ENCODE results near the gene STRN.

STRN gene

DNA sequence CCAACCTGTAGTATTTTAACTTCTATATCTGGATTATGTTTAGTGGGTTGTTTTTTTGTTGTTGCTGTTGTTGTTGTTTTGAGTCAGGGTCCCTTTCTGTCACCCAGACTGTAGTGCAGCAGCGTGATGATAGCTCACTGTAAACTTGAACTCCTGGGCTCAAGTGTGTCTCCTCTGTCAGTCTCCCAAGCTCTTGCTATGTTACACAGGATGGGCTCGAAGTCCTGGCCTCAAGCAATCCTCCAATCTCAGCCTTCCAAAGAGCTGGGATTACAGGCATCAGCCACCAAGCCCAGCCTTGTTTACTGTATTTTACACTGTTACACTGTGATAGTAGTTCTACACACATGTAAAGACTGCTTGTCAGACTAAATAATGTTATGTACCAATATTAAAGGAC, 9.7 kb upstream of the STRN start:
- Histone ChIP-seq H3K27me3 (ENCODE audit: control insufficient read depth, insufficient read depth, low read length) (no peaks in the 10 kb centered on the region), H3K27ac (ENCODE audit: low read depth, low read length) (no peak overlapping the region), H3K4me1 (ENCODE audit: control insufficient read depth, insufficient read depth, low read length) (no peaks in the 10 kb centered on the region), H3K9ac (ENCODE audit: low read length) (no peak overlapping the region), H3K36me3 (ENCODE audit: control insufficient read depth, insufficient read depth, low read length) (no peaks in the 10 kb centered on the region), H3K4me3 (ENCODE audit: low read length) (no peak overlapping the region)

DNA sequence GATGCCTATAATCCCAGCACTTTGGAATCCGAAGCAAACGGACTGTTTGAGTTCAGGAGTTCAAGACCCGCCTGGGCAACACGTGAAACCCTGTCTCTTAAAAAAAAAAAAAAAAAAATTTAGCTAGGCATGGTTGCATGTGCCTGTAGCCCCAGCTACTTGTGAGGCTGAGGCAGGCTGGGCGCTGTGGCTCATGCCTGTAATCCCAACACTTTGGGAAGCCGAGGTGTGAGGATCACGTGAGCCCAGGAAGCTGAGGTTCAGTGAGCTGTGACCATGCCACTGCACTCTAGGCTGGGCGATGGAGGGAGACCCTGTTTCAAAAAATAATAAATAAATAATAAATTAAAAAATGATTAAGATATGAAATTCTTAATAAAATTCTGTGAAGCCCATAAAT, 9.0 kb upstream of the STRN start:
- no peaks in the 10 kb centered on the region for H3K4me1 ChIP-seq (ENCODE audit: control insufficient read depth, insufficient read depth, low read length)
- no peak overlapping the region for H3K9ac ChIP-seq (ENCODE audit: low read length)
- H3K27me3 ChIP-seq (ENCODE audit: control insufficient read depth, insufficient read depth, low read length): no peaks in the 10 kb centered on the region
- H3K27ac ChIP-seq (ENCODE audit: low read depth, low read length): no peak overlapping the region
- H3K4me3 ChIP-seq (ENCODE audit: low read length): no peak overlapping the region
- H3K36me3 ChIP-seq (ENCODE audit: control insufficient read depth, insufficient read depth, low read length): no peaks in the 10 kb centered on the region

DNA sequence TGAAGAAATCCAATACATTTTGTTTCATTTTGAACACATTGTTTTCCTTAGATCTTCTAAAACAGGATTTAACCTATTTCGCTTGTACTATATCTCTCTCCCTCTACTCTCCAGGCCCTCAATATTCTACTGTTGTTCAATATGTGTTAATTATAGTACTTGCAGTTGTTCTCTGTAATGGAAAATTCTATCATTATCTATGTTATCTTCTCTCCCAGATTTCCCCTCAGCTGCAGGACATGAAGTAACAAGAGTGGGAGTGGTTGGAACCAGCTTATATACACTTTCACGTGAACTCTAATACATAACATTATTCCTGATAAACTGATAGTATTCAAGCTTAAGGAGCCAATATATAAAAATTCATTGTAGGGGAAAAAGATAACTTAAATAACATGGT, 7.0 kb upstream of the STRN start:
- no peak overlapping the region for H3K9ac ChIP-seq (ENCODE audit: low read length)
- H3K27ac ChIP-seq (ENCODE audit: low read depth, low read length): no peak overlapping the region
- no peaks in the 10 kb centered on the region for H3K27me3 ChIP-seq (ENCODE audit: control insufficient read depth, insufficient read depth, low read length)
- H3K4me1 ChIP-seq (ENCODE audit: control insufficient read depth, insufficient read depth, low read length): no peaks in the 10 kb centered on the region
- no peaks in the 10 kb centered on the region for H3K36me3 ChIP-seq (ENCODE audit: control insufficient read depth, insufficient read depth, low read length)
- H3K4me3 ChIP-seq (ENCODE audit: low read length): no peak overlapping the region

DNA sequence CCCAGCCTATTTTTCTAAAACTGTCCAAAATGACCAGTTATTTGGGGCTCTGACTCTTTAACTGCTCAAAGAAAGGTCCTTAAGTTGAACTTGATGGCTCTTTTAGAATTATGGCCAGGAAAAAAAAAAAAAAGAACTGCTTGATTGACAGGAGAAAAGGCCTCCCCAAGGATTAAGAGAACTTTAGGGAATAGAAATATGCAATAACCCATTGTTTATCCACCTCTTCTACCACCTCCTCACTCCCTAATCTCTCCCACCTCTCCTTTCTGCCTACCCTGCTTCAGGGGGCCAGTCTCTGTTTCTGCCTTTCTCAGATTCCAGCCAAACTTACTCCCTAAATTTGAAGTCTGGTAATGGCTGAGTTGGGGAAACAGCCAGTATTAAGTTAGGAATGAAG, 5.7 kb upstream of the STRN start:
- Histone ChIP-seq H3K4me1 (ENCODE audit: control insufficient read depth, insufficient read depth, low read length) (no peaks in the 10 kb centered on the region), H3K4me3 (ENCODE audit: low read length) (no peak overlapping the region), H3K9ac (ENCODE audit: low read length) (no peak overlapping the region), H3K27me3 (ENCODE audit: control insufficient read depth, insufficient read depth, low read length) (no peaks in the 10 kb centered on the region), H3K36me3 (ENCODE audit: control insufficient read depth, insufficient read depth, low read length) (no peaks in the 10 kb centered on the region), H3K27ac (ENCODE audit: low read depth, low read length) (no peak overlapping the region)

DNA sequence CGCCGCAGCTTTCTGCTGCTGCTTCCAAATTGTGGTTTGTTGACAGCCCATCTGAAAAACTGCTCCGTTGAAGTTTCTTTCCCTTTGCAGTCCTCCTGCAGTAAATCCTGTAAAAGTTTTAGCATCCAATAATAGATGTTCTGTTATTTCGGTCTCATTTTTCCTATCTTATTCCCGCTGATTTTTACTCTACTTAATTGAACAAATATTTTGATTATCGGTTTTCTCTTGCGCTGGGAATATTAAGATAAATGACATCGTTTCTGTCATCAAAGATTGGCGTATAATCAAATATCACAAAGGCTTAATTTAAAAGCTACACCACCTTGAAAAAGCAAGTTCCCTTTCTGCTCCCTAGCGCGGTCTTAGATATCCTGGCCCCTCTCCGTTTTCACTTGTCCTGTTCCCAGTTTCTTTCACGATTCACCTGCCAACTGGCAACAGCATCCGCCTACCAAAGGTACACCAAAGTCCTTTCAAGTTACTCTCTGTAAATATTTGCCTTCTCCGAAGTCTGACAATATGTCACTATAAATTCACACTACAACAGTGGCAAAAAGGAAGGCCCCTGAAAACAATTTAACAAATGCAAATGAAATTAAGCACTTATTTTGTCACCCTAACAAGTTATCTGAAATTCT, 1.0 kb upstream of the STRN start:
- peak overlapping the region; percentile 70 for H3K9ac ChIP-seq (ENCODE audit: low read length)
- H3K4me1 ChIP-seq (ENCODE audit: control insufficient read depth, insufficient read depth, low read length): peaks cover 4% of the 10 kb centered on the region
- peak overlapping the region; percentile 94 for H3K4me3 ChIP-seq (ENCODE audit: low read length)
- peak overlapping the region; percentile 84 for H3K27ac ChIP-seq (ENCODE audit: low read depth, low read length)
- no peaks in the 10 kb centered on the region for H3K36me3 ChIP-seq (ENCODE audit: control insufficient read depth, insufficient read depth, low read length)
- no peaks in the 10 kb centered on the region for H3K27me3 ChIP-seq (ENCODE audit: control insufficient read depth, insufficient read depth, low read length)

DNA sequence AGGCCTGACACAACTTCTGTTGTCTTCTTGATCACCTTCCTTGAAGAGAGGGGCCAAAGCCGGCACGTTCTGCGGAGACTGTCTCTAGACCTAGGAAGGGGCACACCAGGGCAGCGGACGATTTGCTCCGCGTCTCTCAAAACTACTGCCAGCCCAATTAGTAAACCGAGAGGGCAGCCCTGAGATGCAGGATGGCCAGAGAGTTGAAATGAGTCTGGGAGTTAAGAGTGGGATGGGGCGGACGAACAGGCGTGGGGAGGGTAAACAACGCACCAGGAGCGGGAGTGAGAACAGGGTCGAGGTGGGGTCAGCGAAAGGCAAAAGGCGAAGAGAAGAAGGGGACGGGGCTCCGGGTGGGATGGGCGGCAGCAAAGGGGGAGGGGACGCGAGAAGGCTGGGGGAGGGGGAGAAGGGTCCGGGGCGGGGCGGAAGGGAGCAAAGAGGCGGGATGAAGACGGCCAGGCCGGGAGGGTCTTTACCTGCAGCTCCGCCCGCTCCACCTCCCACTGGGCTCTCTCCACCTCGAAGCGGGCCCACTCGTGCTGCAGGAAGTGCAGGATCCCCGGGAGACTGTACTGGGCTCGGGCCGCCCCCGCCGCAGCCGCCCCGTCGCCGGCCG, 476 bp downstream of the STRN start:
- no peaks in the 10 kb centered on the region for H3K36me3 ChIP-seq (ENCODE audit: control insufficient read depth, insufficient read depth, low read length)
- H3K4me1 ChIP-seq (ENCODE audit: control insufficient read depth, insufficient read depth, low read length): peaks cover 4% of the 10 kb centered on the region

DNA sequence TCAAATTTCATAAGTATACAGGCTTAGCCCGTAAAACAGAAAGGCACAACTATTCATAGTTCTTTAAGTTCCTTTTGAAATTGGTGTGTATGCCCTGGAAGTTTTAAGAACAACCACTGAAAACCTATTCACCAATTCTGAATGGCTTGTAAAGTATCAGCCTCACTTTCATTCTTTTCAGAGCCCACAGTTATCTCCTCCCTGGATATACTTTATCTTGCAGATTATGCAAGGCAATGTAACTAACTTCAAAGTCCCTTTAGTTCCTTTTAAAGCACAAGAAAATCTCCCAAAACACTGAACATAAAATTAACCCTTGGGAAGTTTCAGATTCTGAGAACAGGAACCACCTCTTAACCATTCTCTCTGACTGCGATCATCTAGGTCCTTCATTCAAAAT, 1.1 kb downstream of the STRN start:
- H3K27me3 ChIP-seq (ENCODE audit: control insufficient read depth, insufficient read depth, low read length): no peaks in the 10 kb centered on the region
- H3K4me3 ChIP-seq (ENCODE audit: low read length): peak overlapping the region; percentile 90
- H3K4me1 ChIP-seq (ENCODE audit: control insufficient read depth, insufficient read depth, low read length): peaks cover 4% of the 10 kb centered on the region
- H3K9ac ChIP-seq (ENCODE audit: low read length): no peak overlapping the region
- no peak overlapping the region for H3K27ac ChIP-seq (ENCODE audit: low read depth, low read length)
- H3K36me3 ChIP-seq (ENCODE audit: control insufficient read depth, insufficient read depth, low read length): no peaks in the 10 kb centered on the region

More for the DNA sequence above, 476 bp downstream of the STRN start:
- H3K27me3 ChIP-seq (ENCODE audit: control insufficient read depth, insufficient read depth, low read length): no peaks in the 10 kb centered on the region
- H3K27ac ChIP-seq (ENCODE audit: low read depth, low read length): peak overlapping the region; percentile 59
- H3K4me3 ChIP-seq (ENCODE audit: low read length): peak overlapping the region; percentile 90
- no peak overlapping the region for H3K9ac ChIP-seq (ENCODE audit: low read length)

DNA sequence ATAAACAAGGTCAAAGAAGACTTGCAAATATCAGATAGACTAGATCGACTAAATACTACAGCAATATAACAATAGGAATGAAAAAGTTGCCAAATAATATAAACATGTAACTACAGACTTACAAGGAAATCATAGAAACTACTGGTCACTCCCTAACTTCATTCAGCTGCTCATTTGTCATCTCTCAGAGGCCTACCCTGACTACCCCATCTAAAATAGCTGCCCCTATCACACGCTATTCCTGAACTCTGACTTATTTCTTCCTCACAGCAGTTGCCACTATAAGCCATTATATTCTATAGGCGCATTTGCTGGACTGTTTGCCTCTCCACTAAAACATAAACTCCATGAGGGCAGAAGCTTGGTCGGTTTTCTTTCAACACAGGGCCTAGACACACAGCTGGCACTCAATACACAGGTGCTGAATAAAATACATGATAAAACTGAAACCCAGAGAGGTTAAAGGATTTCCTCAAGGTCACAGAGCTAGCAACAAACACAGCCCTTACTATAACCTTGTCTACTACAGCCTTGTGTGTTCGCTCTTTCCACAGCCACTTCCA, 1.8 kb downstream of the STRN start:
- Histone ChIP-seq H3K4me3 (ENCODE audit: low read length) (peak overlapping the region; percentile 24), H3K36me3 (ENCODE audit: control insufficient read depth, insufficient read depth, low read length) (no peaks in the 10 kb centered on the region), H3K27me3 (ENCODE audit: control insufficient read depth, insufficient read depth, low read length) (no peaks in the 10 kb centered on the region), H3K27ac (ENCODE audit: low read depth, low read length) (no peak overlapping the region), H3K4me1 (ENCODE audit: control insufficient read depth, insufficient read depth, low read length) (peaks cover 4% of the 10 kb centered on the region), H3K9ac (ENCODE audit: low read length) (no peak overlapping the region)

DNA sequence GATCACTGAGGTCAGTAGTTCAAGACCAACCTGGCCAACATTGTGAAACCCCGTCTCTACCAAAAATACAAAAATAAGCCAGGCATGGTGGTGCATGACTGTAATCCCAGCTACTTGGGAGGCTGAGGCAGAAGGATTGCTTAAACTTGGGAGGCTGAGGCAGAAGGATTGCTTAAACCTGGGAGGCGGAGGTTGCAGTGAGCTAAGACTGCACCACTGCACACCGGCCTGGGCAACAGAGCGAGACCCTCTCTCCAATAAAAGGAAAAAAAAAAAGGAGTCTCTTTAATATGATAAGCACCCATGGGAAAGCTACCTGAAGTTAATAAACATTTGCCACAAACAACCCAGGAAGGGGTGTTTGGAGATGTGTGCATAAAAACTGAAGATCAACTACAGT, 2.6 kb downstream of the STRN start:
- Histone ChIP-seq H3K9ac (ENCODE audit: low read length) (no peak overlapping the region), H3K27ac (ENCODE audit: low read depth, low read length) (no peak overlapping the region), H3K27me3 (ENCODE audit: control insufficient read depth, insufficient read depth, low read length) (no peaks in the 10 kb centered on the region), H3K4me3 (ENCODE audit: low read length) (no peak overlapping the region), H3K36me3 (ENCODE audit: control insufficient read depth, insufficient read depth, low read length) (no peaks in the 10 kb centered on the region), H3K4me1 (ENCODE audit: control insufficient read depth, insufficient read depth, low read length) (peaks cover 4% of the 10 kb centered on the region)

DNA sequence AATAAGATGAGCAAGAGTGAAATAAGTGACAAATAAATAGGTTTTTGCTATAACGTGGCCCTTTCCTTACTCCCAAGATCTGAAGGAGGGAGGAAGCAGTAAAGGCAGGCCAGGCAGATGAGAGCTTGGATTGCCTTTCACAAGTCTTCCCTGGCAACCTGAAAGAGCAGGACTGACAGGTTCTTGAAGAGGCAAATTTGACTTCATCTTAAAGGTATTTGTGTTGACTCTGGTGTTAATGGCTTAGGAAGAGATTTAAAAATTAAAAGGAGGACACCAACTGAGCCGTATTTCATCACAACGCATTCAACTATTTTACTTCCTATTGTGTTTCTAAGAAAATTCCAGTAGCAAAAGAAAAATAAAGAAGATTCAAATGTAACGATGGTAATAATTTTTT, 3.2 kb downstream of the STRN start:
- peaks cover 4% of the 10 kb centered on the region for H3K4me1 ChIP-seq (ENCODE audit: control insufficient read depth, insufficient read depth, low read length)
- no peak overlapping the region for H3K4me3 ChIP-seq (ENCODE audit: low read length)
- H3K36me3 ChIP-seq (ENCODE audit: control insufficient read depth, insufficient read depth, low read length): no peaks in the 10 kb centered on the region
- H3K27me3 ChIP-seq (ENCODE audit: control insufficient read depth, insufficient read depth, low read length): no peaks in the 10 kb centered on the region
- H3K9ac ChIP-seq (ENCODE audit: low read length): no peak overlapping the region
- H3K27ac ChIP-seq (ENCODE audit: low read depth, low read length): no peak overlapping the region

DNA sequence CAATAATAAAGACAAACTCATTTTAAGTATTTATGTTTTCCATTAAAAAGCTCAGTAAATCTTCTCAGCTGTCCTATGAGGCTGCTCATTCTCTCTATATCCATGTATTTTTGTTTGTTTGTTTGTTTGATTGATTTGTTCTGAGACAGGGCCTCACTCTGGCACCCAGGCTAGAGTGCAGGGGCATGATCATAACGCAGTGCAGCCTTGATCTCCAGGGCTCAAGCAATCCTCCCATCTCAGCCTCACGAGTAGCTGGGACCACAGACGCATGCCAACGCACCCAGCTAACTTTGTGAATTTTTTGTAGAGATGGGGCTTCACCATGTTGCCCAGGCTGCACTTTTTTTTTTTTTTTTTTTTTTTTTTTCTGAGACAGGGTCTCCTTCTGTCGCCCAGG, 5.6 kb downstream of the STRN start:
- Histone ChIP-seq H3K4me3 (ENCODE audit: low read length) (no peak overlapping the region), H3K9ac (ENCODE audit: low read length) (no peak overlapping the region), H3K4me1 (ENCODE audit: control insufficient read depth, insufficient read depth, low read length) (peaks cover 4% of the 10 kb centered on the region), H3K36me3 (ENCODE audit: control insufficient read depth, insufficient read depth, low read length) (no peaks in the 10 kb centered on the region), H3K27me3 (ENCODE audit: control insufficient read depth, insufficient read depth, low read length) (no peaks in the 10 kb centered on the region), H3K27ac (ENCODE audit: low read depth, low read length) (no peak overlapping the region)

DNA sequence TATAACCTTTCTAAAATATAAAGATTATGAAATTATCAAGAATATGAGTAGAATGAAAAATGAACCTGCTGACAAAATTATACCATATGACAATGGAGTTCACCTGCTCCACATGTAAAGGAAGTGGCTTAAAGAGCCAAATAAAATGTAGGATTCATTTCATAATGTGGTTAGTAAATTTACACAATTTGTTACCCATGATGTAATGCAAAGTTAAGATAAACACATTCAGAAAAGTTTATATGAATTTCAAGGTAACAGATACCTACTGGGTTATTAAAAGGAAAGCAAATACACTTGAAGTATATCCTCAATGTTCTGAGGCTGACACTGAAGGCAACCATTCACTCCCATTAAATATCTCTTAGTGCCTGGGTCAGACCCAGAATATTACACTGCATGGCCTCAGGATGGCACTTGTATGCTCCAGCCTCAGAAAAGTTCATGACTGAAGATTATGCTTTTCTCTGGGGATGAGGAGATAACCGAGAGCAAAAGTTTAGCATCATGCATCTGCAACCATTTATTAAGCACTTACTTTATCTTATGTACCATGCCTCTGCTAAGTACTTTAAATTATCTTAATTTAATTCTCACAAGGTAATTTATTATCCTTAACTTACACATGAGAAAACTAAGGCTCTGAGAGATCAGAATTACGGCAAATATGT, 6.2 kb downstream of the STRN start:
- Histone ChIP-seq H3K4me3 (ENCODE audit: low read length) (no peak overlapping the region), H3K4me1 (ENCODE audit: control insufficient read depth, insufficient read depth, low read length) (peaks cover 4% of the 10 kb centered on the region)

More for the DNA sequence above, 6.2 kb downstream of the STRN start:
- H3K9ac ChIP-seq (ENCODE audit: low read length): no peak overlapping the region
- H3K27me3 ChIP-seq (ENCODE audit: control insufficient read depth, insufficient read depth, low read length): no peaks in the 10 kb centered on the region
- H3K27ac ChIP-seq (ENCODE audit: low read depth, low read length): no peak overlapping the region
- H3K36me3 ChIP-seq (ENCODE audit: control insufficient read depth, insufficient read depth, low read length): no peaks in the 10 kb centered on the region
